Trophoblast cell (in vitro differentiated cells and primary cell): ENCODE data around the gene PHLPP1.
"Not testable (repeated sequence)": the region's sequence is repeated elsewhere in the genome, so short reads cannot be mapped to it uniquely, and the experiment has no call there.

Source experiments
- DNase-seq, 2 donors: peaks; one replicate each; pipeline ENCODE4 v3.0.0-alpha.2; 2016
- H2AFZ ChIP-seq: 2 replicates; pipeline ENCODE4 v1.6.1; 2013; ENCODE audit warnings: low read length, moderate library complexity, mild to moderate bottlenecking; ENCODE audit not compliant: insufficient read depth, poor library complexity
- H2AK5ac ChIP-seq: 2 replicates; pipeline ENCODE4 v1.6.1; 2013; ENCODE audit warnings: mild to moderate bottlenecking, low read length
- H2BK120ac ChIP-seq: 2 replicates; pipeline ENCODE4 v1.6.1; 2013; ENCODE audit warnings: low read length, mild to moderate bottlenecking, moderate library complexity; ENCODE audit not compliant: insufficient read depth, poor library complexity
- H2BK12ac ChIP-seq: 2 replicates; pipeline ENCODE4 v1.6.1; 2013; ENCODE audit warnings: mild to moderate bottlenecking, low read length, moderate library complexity
- H2BK5ac ChIP-seq: 2 replicates; pipeline ENCODE4 v1.6.1; 2013; ENCODE audit warnings: low read length, low read depth, moderate library complexity, mild to moderate bottlenecking; ENCODE audit not compliant: poor library complexity
- H3K14ac ChIP-seq: 2 replicates; pipeline ENCODE4 v1.6.1; 2013; ENCODE audit warnings: mild to moderate bottlenecking, low read length
- H3K18ac ChIP-seq: 2 replicates; pipeline ENCODE4 v1.6.1; 2013; ENCODE audit warnings: mild to moderate bottlenecking, low read length
- H3K23ac ChIP-seq: 2 replicates; pipeline ENCODE4 v1.6.1; 2013; ENCODE audit warnings: low read length
- H3K27ac ChIP-seq: 2 replicates; pipeline ENCODE4 v1.5.1; 2013; ENCODE audit warnings: low read depth, mild to moderate bottlenecking, inconsistent platforms, low read length, moderate library complexity
- H3K27me3 ChIP-seq: 2 replicates; pipeline ENCODE4 v1.6.1; 2013; ENCODE audit warnings: inconsistent platforms, mild to moderate bottlenecking, low read length, moderate library complexity; ENCODE audit not compliant: insufficient read depth
- H3K36me3 ChIP-seq, 2 experiments: 1 replicate in 1 of 2; 2 replicates in 1 of 2; pipeline ENCODE4 v1.6.1; 2013; ENCODE audit warnings: low read length in 2 of 2, mild to moderate bottlenecking in 2 of 2, moderate library complexity in 1 of 2; ENCODE audit not compliant: insufficient read depth in 2 of 2, control insufficient read depth in 1 of 2
- H3K4ac ChIP-seq: 2 replicates; pipeline ENCODE4 v1.6.1; 2013; ENCODE audit warnings: low read depth, mild to moderate bottlenecking, low read length, moderate library complexity
- H3K4me1 ChIP-seq, 2 experiments: 1 replicate in 1 of 2; 2 replicates in 1 of 2; pipeline ENCODE4 v1.6.1; 2013; ENCODE audit warnings: low read length in 2 of 2, mild to moderate bottlenecking in 2 of 2, moderate library complexity in 1 of 2; ENCODE audit not compliant: insufficient read depth in 2 of 2, control insufficient read depth in 1 of 2
- H3K4me2 ChIP-seq: 2 replicates; pipeline ENCODE4 v1.6.1; 2013; ENCODE audit warnings: inconsistent platforms, mild to moderate bottlenecking, low read length, moderate library complexity
- H3K4me3 ChIP-seq: 2 replicates; pipeline ENCODE4 v1.5.1; 2013; ENCODE audit warnings: mild to moderate bottlenecking, low read depth, low read length, inconsistent platforms
- H3K79me1 ChIP-seq: one replicate; pipeline ENCODE4 v1.6.1; 2013; ENCODE audit warnings: low read length
- H3K79me2 ChIP-seq: 2 replicates; pipeline ENCODE4 v1.6.1; 2013; ENCODE audit warnings: low read length, mild to moderate bottlenecking; ENCODE audit not compliant: control insufficient read depth, insufficient read depth, poor library complexity
- H3K9ac ChIP-seq: 2 replicates; pipeline ENCODE4 v1.6.1; 2013; ENCODE audit warnings: mild to moderate bottlenecking, low read length
- H3K9me3 ChIP-seq: 2 replicates; pipeline ENCODE4 v1.6.1; 2013; ENCODE audit warnings: low read depth, mild to moderate bottlenecking, control low read depth, inconsistent platforms, low read length; ENCODE audit not compliant: insufficient read depth
- H4K12ac ChIP-seq: 2 replicates; pipeline ENCODE4 v1.6.1; 2013; ENCODE audit warnings: low read depth, mild to moderate bottlenecking, low read length, moderate library complexity
- H4K8ac ChIP-seq: 2 replicates; pipeline ENCODE4 v1.6.1; 2013; ENCODE audit warnings: low read depth, mild to moderate bottlenecking, low read length, moderate library complexity
- H4K91ac ChIP-seq: one replicate; pipeline ENCODE4 v1.6.1; 2013; ENCODE audit warnings: low read depth, mild to moderate bottlenecking, low read length, moderate library complexity
- WGBS: extraction: QIAGEN DNeasy Blood & Tissue Kit; methylation state at CpG from one replicate; pipeline ENCODE4 v1.1.7; 2013; ENCODE audit warnings: missing lambda C conversion rate; ENCODE audit not compliant: insufficient read length, insufficient coverage; ENCODE audit errors: extremely low coverage; 5-methylcytosine and 5-hydroxymethylcytosine counted together

The PHLPP1 gene

DNA sequence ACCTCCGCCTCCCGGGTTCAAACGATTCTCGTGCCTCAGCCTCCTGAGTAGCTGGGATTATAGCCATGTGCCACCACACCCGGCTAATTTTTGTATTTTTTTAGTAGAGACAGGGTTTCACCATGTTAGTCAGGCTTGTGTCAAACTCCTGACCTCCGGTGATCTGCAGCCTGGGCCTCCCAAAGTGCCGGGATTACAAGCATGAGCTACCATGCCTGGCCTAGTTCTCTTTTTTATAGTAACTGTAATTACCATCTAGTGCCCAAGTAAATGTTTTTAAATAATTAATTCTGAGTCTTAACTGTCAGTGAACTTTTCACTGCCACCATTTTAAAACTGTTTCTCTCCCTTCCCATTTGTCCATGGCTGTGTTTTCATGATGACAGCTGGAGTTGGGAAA is 198.5 kb downstream of the PHLPP1 start:
- not testable (repeated sequence) for H3K9ac ChIP-seq, H3K79me1 ChIP-seq, H3K14ac ChIP-seq, H4K12ac ChIP-seq, H3K27me3 ChIP-seq, H4K91ac ChIP-seq, H3K9me3 ChIP-seq, H2BK5ac ChIP-seq, H3K4ac ChIP-seq, H3K4me2 ChIP-seq, H3K4me3 ChIP-seq, H3K4me1 ChIP-seq, H3K27ac ChIP-seq, H2BK12ac ChIP-seq, H4K8ac ChIP-seq, H2BK120ac ChIP-seq, H3K36me3 ChIP-seq, H2AK5ac ChIP-seq, H3K18ac ChIP-seq, H3K79me2 ChIP-seq, H3K23ac ChIP-seq, H2AFZ ChIP-seq, DNase-seq
- WGBS = no CpG with 5 or more reads among the region's 7 CpGs

DNA sequence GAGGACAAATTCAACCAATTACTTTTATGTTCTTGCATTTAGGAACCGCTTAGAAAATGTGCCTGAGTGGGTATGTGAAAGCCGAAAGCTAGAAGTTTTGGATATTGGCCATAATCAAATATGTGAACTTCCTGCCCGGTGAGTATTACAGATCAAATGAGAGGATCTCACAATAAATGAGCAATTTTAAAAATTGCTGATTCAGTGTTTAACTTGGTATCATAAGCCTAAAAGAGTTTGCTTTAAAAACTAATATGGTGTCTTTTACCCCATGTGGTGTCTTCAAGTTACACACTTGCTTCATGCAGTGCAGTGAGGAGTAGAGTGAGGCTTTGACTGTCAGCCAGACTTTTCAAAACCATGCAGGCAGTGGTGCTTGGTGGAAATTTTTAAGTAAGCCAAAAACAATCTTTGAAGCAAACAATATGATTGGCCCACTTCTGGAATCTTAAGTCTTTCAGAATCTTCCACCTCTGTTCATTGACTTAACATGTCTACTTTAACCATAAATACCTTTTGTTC is 199.6 kb downstream of the PHLPP1 start:
- no peak overlapping the region for H3K4ac ChIP-seq
- no peak overlapping the region for H2AK5ac ChIP-seq
- no peak overlapping the region for H2BK5ac ChIP-seq
- no peak overlapping the region for H3K23ac ChIP-seq
- no peaks in the 10 kb centered on the region for H3K4me1 ChIP-seq
- H3K27ac ChIP-seq = no peak overlapping the region
- H4K8ac ChIP-seq = no peak overlapping the region
- no peak overlapping the region for H3K4me3 ChIP-seq
- H3K9me3 ChIP-seq = no peaks in the 10 kb centered on the region
- no peak overlapping the region for H2BK120ac ChIP-seq
- H3K9ac ChIP-seq = no peak overlapping the region
- H2AFZ ChIP-seq = no peak overlapping the region
- no peak overlapping the region for H4K91ac ChIP-seq
- no peaks in the 10 kb centered on the region for H3K27me3 ChIP-seq
- no peak overlapping the region for H3K14ac ChIP-seq
- no CpG with 5 or more reads among the region's 3 CpGs for WGBS
- no peak overlapping the region for H3K4me2 ChIP-seq
- no peaks in the 10 kb centered on the region for H3K79me1 ChIP-seq
- no peak overlapping the region for H3K18ac ChIP-seq
- no peaks in the 10 kb centered on the region for H3K79me2 ChIP-seq
- H3K36me3 ChIP-seq = peaks cover 0 to 2% of the 10 kb centered on the region in 2 experiments
- no peak overlapping the region for H4K12ac ChIP-seq
- no peak for DNase-seq
- H2BK12ac ChIP-seq = no peak overlapping the region

DNA sequence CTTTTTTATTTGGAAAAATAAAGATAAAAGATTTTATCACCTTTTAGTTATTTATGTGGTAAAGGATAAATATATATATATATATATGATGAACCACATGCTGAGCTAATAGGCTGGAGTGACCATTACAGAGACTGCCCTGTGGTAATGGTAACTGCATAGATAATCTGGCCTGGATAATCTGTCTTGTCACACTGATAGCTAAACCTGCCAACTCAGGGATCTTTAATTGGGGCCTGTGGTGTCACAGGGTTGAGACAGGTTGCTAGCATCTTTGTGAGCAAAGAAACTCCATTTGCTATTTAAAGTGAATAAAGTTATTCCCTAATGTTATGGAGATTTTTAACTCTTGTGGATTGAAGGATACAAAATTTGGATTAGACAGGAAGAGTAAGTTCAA is 203.0 kb downstream of the PHLPP1 start:
- Histone ChIP-seq H3K4me3 (no peak overlapping the region), H2AFZ (no peak overlapping the region), H3K14ac (no peak overlapping the region), H3K27me3 (no peaks in the 10 kb centered on the region), H3K9ac (no peak overlapping the region), H2BK5ac (no peak overlapping the region), H3K23ac (no peak overlapping the region), H3K18ac (no peak overlapping the region), H3K36me3 (peaks cover 0 to 5% of the 10 kb centered on the region in 2 experiments), H4K8ac (no peak overlapping the region), H3K79me2 (no peaks in the 10 kb centered on the region), H3K9me3 (no peaks in the 10 kb centered on the region), H3K27ac (no peak overlapping the region), H2AK5ac (no peak overlapping the region), H2BK120ac (no peak overlapping the region), H3K4me2 (no peak overlapping the region), H4K12ac (no peak overlapping the region), H3K4me1 (no peaks in the 10 kb centered on the region), H2BK12ac (no peak overlapping the region), H3K4ac (no peak overlapping the region), H3K79me1 (no peaks in the 10 kb centered on the region), H4K91ac (no peak overlapping the region)
- DNase-seq = no peak

DNA sequence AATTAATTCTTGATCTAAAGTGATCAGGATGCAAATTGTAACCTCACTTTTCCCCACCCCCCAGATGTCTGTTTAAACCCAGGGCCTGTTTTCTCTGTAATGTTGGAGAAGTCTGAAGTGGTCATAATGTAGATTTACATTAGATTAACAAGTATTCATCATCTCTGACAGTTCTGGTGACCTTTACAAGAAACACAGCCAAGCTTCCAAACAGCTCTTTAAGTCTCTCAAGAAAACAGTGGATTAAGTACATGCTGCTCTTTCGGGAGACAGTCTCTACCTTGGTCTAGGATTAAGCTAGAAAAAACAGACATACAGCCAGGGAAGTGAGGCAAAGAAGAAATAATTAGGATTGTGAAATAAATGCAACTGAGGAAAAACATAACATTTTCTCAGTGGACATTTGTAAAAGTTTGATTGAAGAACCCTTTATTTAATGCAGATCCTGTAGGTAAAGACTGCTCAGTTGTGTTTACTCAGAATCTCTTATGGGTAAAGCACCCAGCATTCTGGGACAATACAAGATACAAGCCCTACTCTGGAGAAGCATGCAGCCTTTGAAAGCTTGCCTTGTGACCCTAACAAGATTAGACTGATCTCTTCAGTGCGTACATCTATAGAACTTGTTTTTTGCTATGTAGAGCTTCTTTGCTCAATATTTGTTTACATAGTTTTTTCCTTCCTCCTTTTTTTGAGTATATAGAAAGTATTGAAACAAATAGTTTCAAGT is 203.9 kb downstream of the PHLPP1 start:
- no peak overlapping the region for H2BK5ac ChIP-seq
- H3K4me2 ChIP-seq = no peak overlapping the region
- no peak overlapping the region for H3K14ac ChIP-seq
- no peak overlapping the region for H3K4me3 ChIP-seq
- no peaks in the 10 kb centered on the region for H3K27me3 ChIP-seq
- no peaks in the 10 kb centered on the region for H3K79me1 ChIP-seq
- H3K79me2 ChIP-seq = no peaks in the 10 kb centered on the region
- H4K8ac ChIP-seq = no peak overlapping the region
- no CpG with 5 or more reads among the region's 2 CpGs for WGBS
- no peak overlapping the region for H2AFZ ChIP-seq
- no peak overlapping the region for H4K91ac ChIP-seq
- no peak overlapping the region for H2AK5ac ChIP-seq
- no peak overlapping the region for H3K27ac ChIP-seq
- no peak overlapping the region for H3K18ac ChIP-seq
- H3K9me3 ChIP-seq = no peaks in the 10 kb centered on the region
- H3K4me1 ChIP-seq = no peaks in the 10 kb centered on the region
- peaks cover 0 to 3% of the 10 kb centered on the region in 2 experiments for H3K36me3 ChIP-seq
- H2BK12ac ChIP-seq = no peak overlapping the region
- H3K4ac ChIP-seq = no peak overlapping the region
- H2BK120ac ChIP-seq = no peak overlapping the region
- no peak for DNase-seq
- H4K12ac ChIP-seq = no peak overlapping the region
- H3K23ac ChIP-seq = no peak overlapping the region
- H3K9ac ChIP-seq = no peak overlapping the region
